Measurements from ENCODE around the gene RPL35A. TPM values are rescaled to one million over a fixed set of nuclear protein-coding genes. Genes with fewer than 3 reads are reported as not detected.
A peak's percentile ranks its signal among the peaks of the same experiment; 100 is the strongest.

Gene RPL35A
- total and polyA plus RNA-seq, 2 of the 8 experiments (the other 6 are each of a cell fraction or from before 2014, with no cell fraction given): 695 to 1,393 TPM

- no peaks in the 10 kb centered on the region; a peak in 1 of 7 replicates for H3K27me3 ChIP-seq (replicated peaks in 1 of 4; ENCODE audit: control insufficient read depth in 3 of 4, extremely low read depth in 1 of 4, insufficient read depth in 3 of 4, low read length in 3 of 4)
- ChIA-PET CTCF (ENCODE audit: partially characterized antibody) (interaction anchor here (1.0 to 1.5 kb wide), 2 partner anchors 36 to 119 kb away, joined by 3 to 5 read pairs; no protein-coding TSS in a partner anchor), POLR2A (ENCODE audit: partially characterized antibody) (interaction anchor here (0.6 to 7.6 kb wide), 2 partner anchors 10 to 92 kb away, joined by 4 to 69 read pairs; partner anchors contain the start of gene RPL35A)
- peaks cover 2 to 3% of the 10 kb centered on the region in 2 experiments for H4K20me1 ChIP-seq (replicated peaks in 1 of 2; ENCODE audit: control insufficient read depth in 1 of 2, insufficient read depth in 2 of 2, low read length in 2 of 2)
- H3K14ac ChIP-seq (ENCODE audit: insufficient read length): no peak overlapping the region
- no peaks in the 10 kb centered on the region for H3K9me3 ChIP-seq (ENCODE audit: insufficient read depth in 2 of 2, low read depth in 1 of 2, low read length in 1 of 2)
- H3K79me2 ChIP-seq (ENCODE audit: control insufficient read depth in 1 of 2, insufficient read depth in 2 of 2, low read length in 2 of 2): no peaks in the 10 kb centered on the region
- H2BK20ac ChIP-seq (ENCODE audit: low read length): no peak overlapping the region
- no peak overlapping the region for H2BK15ac ChIP-seq (ENCODE audit: low read length)
- H2BK120ac ChIP-seq (replicated peaks; ENCODE audit: low read depth, low read length): no peak overlapping the region
- H3K4me1 ChIP-seq (replicated peaks in 1 of 4; ENCODE audit: control insufficient read depth in 3 of 4, insufficient read depth in 4 of 4, low read length in 3 of 4): peaks cover 0 to 3% (median under 1%) of the 10 kb centered on the region in 4 experiments; a peak in 4 of 7 replicates
- H2BK5ac ChIP-seq (ENCODE audit: low read depth, low read length): no peak overlapping the region
- H2AFZ ChIP-seq (ENCODE audit: low read length): no peak overlapping the region
- FAIRE-seq (no peak), DNase-seq (ENCODE audit: low read depth in 1 of 2, low spot score in 2 of 2) (no peak)
- no peak overlapping the region for H2BK12ac ChIP-seq (ENCODE audit: low read depth, low read length)
- H3K27ac ChIP-seq (ENCODE audit: low read depth, low read length): no peak overlapping the region
- H3K23ac ChIP-seq (ENCODE audit: insufficient read length): no peak overlapping the region
- no peaks in the 10 kb centered on the region for H3K79me1 ChIP-seq (ENCODE audit: low read depth, low read length)
- TF ChIP-seq EZH2 (IDR thresholded peaks at IDR 0.05; ENCODE audit: low read depth, low read length, severe bottlenecking) (no peak), POLR2A (IDR thresholded peaks at IDR 0.05; ENCODE audit: control extremely low read depth in 1 of 2, low read depth in 2 of 2, low read length in 2 of 2) (no peak), TEAD4 (IDR thresholded peaks at IDR 0.05; ENCODE audit: low read depth, low read length) (no peak), SAP30 (IDR thresholded peaks at IDR 0.05; ENCODE audit: insufficient read depth, insufficient replicate concordance, low read length) (no peak), POU5F1 (IDR thresholded peaks at IDR 0.05; ENCODE audit: low read depth, low read length) (no peak), MAX (IDR thresholded peaks at IDR 0.05) (no peak)
- 92% methylated on average over 9 of the region's 9 CpGs; no CpG with 5 or more reads in 1 of the 2 experiments for WGBS, 2 experiments (ENCODE audit: extremely low coverage in 1 of 2, insufficient coverage in 1 of 2, insufficient read length in 1 of 2, insufficient replicate concordance in 2 of 2, low coverage in 1 of 2, low lambda C conversion rate in 2 of 2, missing lambda C conversion rate in 1 of 2)
- no peak overlapping the region for H4K91ac ChIP-seq (replicated peaks; ENCODE audit: insufficient read length, low read length)
- no peak overlapping the region for H3K9ac ChIP-seq (replicated peaks in 1 of 4; ENCODE audit: extremely low read depth in 1 of 4, low read depth in 3 of 4, low read length in 3 of 4)
- no peak overlapping the region for H3K18ac ChIP-seq (ENCODE audit: extremely low read depth, low read length)
- no peak overlapping the region for H3K4ac ChIP-seq (replicated peaks; ENCODE audit: insufficient read length, low read depth, low read length)
- peaks cover 9% of the 10 kb centered on the region for H3K23me2 ChIP-seq (ENCODE audit: low read depth, low read length)
- H3K36me3 ChIP-seq (ENCODE audit: control insufficient read depth in 2 of 4, insufficient read depth in 4 of 4, low read length in 3 of 4): peaks cover 0 to under 1% (median 0%) of the 10 kb centered on the region in 4 experiments; a peak in 1 of 8 replicates
- no peak overlapping the region for H4K5ac ChIP-seq (ENCODE audit: insufficient read length, low read depth, low read length)
- H2AK5ac ChIP-seq (ENCODE audit: low read depth, low read length): no peak overlapping the region
- H4K8ac ChIP-seq (ENCODE audit: extremely low read depth, insufficient read depth, low read length): no peak overlapping the region
- H3K56ac ChIP-seq (replicated peaks; ENCODE audit: insufficient read length, low read depth, low read length): no peak overlapping the region
- peak overlapping the region in 1 of 2 experiments; percentile 98; a peak in 1 of 4 replicates for H3K4me2 ChIP-seq (ENCODE audit: insufficient read depth in 1 of 2, low read depth in 2 of 2, low read length in 2 of 2)
- H3K4me3 ChIP-seq (ENCODE audit: extremely low read depth in 1 of 4, insufficient read depth in 2 of 4, low read depth in 3 of 4, low read length in 4 of 4): no peak overlapping the region
These were observed 11.6 kb downstream of the RPL35A start for GRCh38 chr3:197961582-197961945.
